ENCODE data around the gene NPTXR.

The NPTXR gene

GRCh38 chr22:38843657-38844314 is at the start of gene NPTXR:
Gene NPTXR, minus strand, starts transcription at chr22:38844028.
- Mint-ChIP-seq H3K36me3 (peaks cover 5% of the 10 kb centered on the region), H3K9me3 (no peaks in the 10 kb centered on the region), H3K4me1 (peaks cover 31% of the 10 kb centered on the region), H3K27ac (peak within 1 kb of the TSS; percentile 50), H3K4me3 (peak within 1 kb of the TSS; percentile 77)
- DNase-seq (ENCODE audit: low spot score in 2 of 2) (peak in 1 of 2 donors; percentile 67), ATAC-seq (peak; percentile 65)

- ATAC-seq (no peak), DNase-seq (ENCODE audit: low spot score in 2 of 2) (peak in 1 of 2 donors; percentile 35)
- H3K4me3 Mint-ChIP-seq, result no peak overlapping the region
- H3K4me1 Mint-ChIP-seq, result no peaks in the 10 kb centered on the region
- H3K27ac Mint-ChIP-seq, result no peak overlapping the region
- H3K9me3 Mint-ChIP-seq, result no peaks in the 10 kb centered on the region
- H3K36me3 Mint-ChIP-seq, result peaks cover 9% of the 10 kb centered on the region
Observed at GRCh38 chr22:38891256-38891655, 47.4 kb upstream of the NPTXR start.

GRCh38 chr22:38890377-38890776 is 46.5 kb upstream of the NPTXR start:
- Mint-ChIP-seq H3K9me3 (no peaks in the 10 kb centered on the region), H3K4me3 (no peak overlapping the region), H3K36me3 (peaks cover 9% of the 10 kb centered on the region), H3K4me1 (no peaks in the 10 kb centered on the region), H3K27ac (no peak overlapping the region)
- ATAC-seq (no peak), DNase-seq (ENCODE audit: low spot score in 2 of 2) (no peak)

GRCh38 chr22:38886333-38886732 is 42.5 kb upstream of the NPTXR start:
- DNase-seq (ENCODE audit: low spot score in 2 of 2) (peak in 1 of 2 donors; percentile 39), ATAC-seq (no peak)
- H3K4me3 Mint-ChIP-seq, result no peak overlapping the region
- no peaks in the 10 kb centered on the region for H3K9me3 Mint-ChIP-seq
- H3K27ac Mint-ChIP-seq, result no peak overlapping the region
- peaks cover 9% of the 10 kb centered on the region for H3K36me3 Mint-ChIP-seq
- peaks cover 6% of the 10 kb centered on the region for H3K4me1 Mint-ChIP-seq

- ATAC-seq (no peak), DNase-seq (ENCODE audit: low spot score in 2 of 2) (peak in 1 of 2 donors; percentile 48)
- peaks cover 6% of the 10 kb centered on the region for H3K36me3 Mint-ChIP-seq
- H3K4me1 Mint-ChIP-seq, result peaks cover 6% of the 10 kb centered on the region
- no peak overlapping the region for H3K4me3 Mint-ChIP-seq
- H3K9me3 Mint-ChIP-seq, result no peaks in the 10 kb centered on the region
- no peak overlapping the region for H3K27ac Mint-ChIP-seq
Observed at GRCh38 chr22:38882972-38883622, 39.3 kb upstream of the NPTXR start.

- H3K4me1 Mint-ChIP-seq, result peaks cover 6% of the 10 kb centered on the region
- no peak overlapping the region for H3K4me3 Mint-ChIP-seq
- no peaks in the 10 kb centered on the region for H3K36me3 Mint-ChIP-seq
- peak in 1 of 2 donors; percentile 46 for DNase-seq (ENCODE audit: low spot score in 2 of 2)
- ATAC-seq, result no peak
- no peak overlapping the region for H3K27ac Mint-ChIP-seq
- H3K9me3 Mint-ChIP-seq, result no peaks in the 10 kb centered on the region
Observed at GRCh38 chr22:38881997-38882879, 38.4 kb upstream of the NPTXR start.

GRCh38 chr22:38881464-38881871 is 37.6 kb upstream of the NPTXR start:
- no peak for DNase-seq (ENCODE audit: low spot score in 2 of 2)
- Mint-ChIP-seq H3K4me3 (no peak overlapping the region), H3K9me3 (no peaks in the 10 kb centered on the region), H3K27ac (no peak overlapping the region), H3K4me1 (peaks cover 6% of the 10 kb centered on the region), H3K36me3 (no peaks in the 10 kb centered on the region)
- ATAC-seq, result no peak

GRCh38 chr22:38879961-38880360 is 36.1 kb upstream of the NPTXR start:
- Mint-ChIP-seq H3K9me3 (no peaks in the 10 kb centered on the region), H3K36me3 (no peaks in the 10 kb centered on the region), H3K4me3 (no peak overlapping the region), H3K4me1 (peaks cover 9% of the 10 kb centered on the region), H3K27ac (no peak overlapping the region)
- ATAC-seq, result no peak
- no peak for DNase-seq (ENCODE audit: low spot score in 2 of 2)

- Mint-ChIP-seq H3K4me1 (peaks cover 17% of the 10 kb centered on the region), H3K4me3 (no peak overlapping the region), H3K27ac (no peak overlapping the region), H3K9me3 (no peaks in the 10 kb centered on the region), H3K36me3 (no peaks in the 10 kb centered on the region)
- peak in 1 of 2 donors; percentile 44 for DNase-seq (ENCODE audit: low spot score in 2 of 2)
- ATAC-seq, result no peak
Observed at GRCh38 chr22:38879108-38879729, 35.4 kb upstream of the NPTXR start.

GRCh38 chr22:38878001-38878400 is 34.2 kb upstream of the NPTXR start:
- no peaks in the 10 kb centered on the region for H3K9me3 Mint-ChIP-seq

GRCh38 chr22:38874529-38875222 is 30.8 kb upstream of the NPTXR start:
- Mint-ChIP-seq H3K4me1 (peaks cover 39% of the 10 kb centered on the region), H3K36me3 (peaks cover 9% of the 10 kb centered on the region), H3K9me3 (no peaks in the 10 kb centered on the region), H3K27ac (peak overlapping the region; percentile 38), H3K4me3 (peak overlapping the region; percentile 94)
- ATAC-seq, result no peak
- peak in 1 of 2 donors; percentile 47 for DNase-seq (ENCODE audit: low spot score in 2 of 2)

More at GRCh38 chr22:38878001-38878400, 34.2 kb upstream of the NPTXR start:
- DNase-seq (ENCODE audit: low spot score in 2 of 2), result peak in 1 of 2 donors; percentile 43
- Mint-ChIP-seq H3K4me1 (peaks cover 29% of the 10 kb centered on the region), H3K36me3 (no peaks in the 10 kb centered on the region), H3K27ac (peak overlapping the region; percentile 20), H3K4me3 (no peak overlapping the region)
- no peak for ATAC-seq

GRCh38 chr22:38873469-38874411 is 29.9 kb upstream of the NPTXR start:
- DNase-seq (ENCODE audit: low spot score in 2 of 2) (peak; percentile 32 to 81), ATAC-seq (peak; percentile 86)
- H3K4me1 Mint-ChIP-seq, result peaks cover 46% of the 10 kb centered on the region

GRCh38 chr22:38872831-38873248 is 29.0 kb upstream of the NPTXR start:
- H3K27ac Mint-ChIP-seq, result peak overlapping the region; percentile 38
- DNase-seq (ENCODE audit: low spot score in 2 of 2) (peak in 1 of 2 donors; percentile 57), ATAC-seq (no peak)
- H3K4me1 Mint-ChIP-seq, result peaks cover 55% of the 10 kb centered on the region
- peak overlapping the region; percentile 94 for H3K4me3 Mint-ChIP-seq
- no peaks in the 10 kb centered on the region for H3K9me3 Mint-ChIP-seq
- peaks cover 28% of the 10 kb centered on the region for H3K36me3 Mint-ChIP-seq

More at GRCh38 chr22:38873469-38874411, 29.9 kb upstream of the NPTXR start:
- H3K9me3 Mint-ChIP-seq, result no peaks in the 10 kb centered on the region
- peak overlapping the region; percentile 38 for H3K27ac Mint-ChIP-seq
- peaks cover 19% of the 10 kb centered on the region for H3K36me3 Mint-ChIP-seq
- peak overlapping the region; percentile 94 for H3K4me3 Mint-ChIP-seq
